WTC11 (cell line): ENCODE measurements around the gene COL6A6. TPM values are rescaled to one million over a fixed set of nuclear protein-coding genes. Genes with fewer than 3 reads are reported as not detected.

Source experiments
- ATAC-seq: fragments of 200-7000 bp; cut with Tn5 transposase; 2 replicates; pipeline ENCODE4 v1.10.0; 2021; ENCODE audit warnings: mild to moderate bottlenecking, moderate library complexity
- CTCF ChIA-PET: fragments of 300-600 bp; sonication (Branson Sonifier 250); formaldehyde crosslinking; loops from one replicate; lab custom pipeline; 2021; ENCODE audit warnings: antibody characterized with exemption; lab: Charles Lee
- POLR2A ChIA-PET: fragments of 350-600 bp; sonication (Branson Sonifier 250); formaldehyde crosslinking; loops from one replicate; lab custom pipeline; 2021; ENCODE audit warnings: antibody characterized with exemption; lab: Charles Lee
- DNase-seq: peaks from one replicate; pipeline ENCODE4 v3.0.0; 2021; ENCODE audit warnings: low spot score
- H3K27ac Mint-ChIP-seq: 2 replicates; pipeline ENCODE4 v1.8.0; 2021; ENCODE audit warnings: mixed read lengths
- H3K27me3 Mint-ChIP-seq: 2 replicates; pipeline ENCODE4 v1.8.0; 2021; ENCODE audit warnings: low read depth, mild to moderate bottlenecking, moderate library complexity, mixed read lengths
- H3K36me3 Mint-ChIP-seq: 2 replicates; pipeline ENCODE4 v1.8.0; 2021; ENCODE audit warnings: mixed read lengths
- H3K4me1 Mint-ChIP-seq: 2 replicates; pipeline ENCODE4 v1.8.0; 2022; ENCODE audit warnings: mixed read lengths
- H3K4me3 Mint-ChIP-seq: 2 replicates; pipeline ENCODE4 v1.8.0; 2021; ENCODE audit warnings: mild to moderate bottlenecking, moderate library complexity, mixed read lengths
- H3K9me3 Mint-ChIP-seq: 2 replicates; pipeline ENCODE4 v1.8.0; 2021; ENCODE audit warnings: mixed read lengths
- E2F1 ChIP-seq: sonication (generic); formaldehyde crosslinking; IDR thresholded peaks from 2 replicates; pipeline ENCODE4 v1.8.0; 2022; ENCODE audit warnings: mild to moderate bottlenecking, missing genetic modification reagents
- ETV6 ChIP-seq: sonication (generic); formaldehyde crosslinking; IDR thresholded peaks from 2 replicates; pipeline ENCODE4 v1.8.1; 2022; ENCODE audit warnings: mild to moderate bottlenecking, missing genetic modification reagents
- GTF2I ChIP-seq: fragments of 250-450 bp; sonication (Bioruptor Pico); conservative IDR thresholded peaks from 2 replicates; pipeline ENCODE4 v1.4.0; 2021; ENCODE audit warnings: mild to moderate bottlenecking
- MXD4 ChIP-seq: fragments of 250-450 bp; sonication (Bioruptor Pico); IDR thresholded peaks from 2 replicates; pipeline ENCODE4 v1.8.0; 2021; ENCODE audit warnings: mild to moderate bottlenecking, moderate library complexity, borderline replicate concordance
- NR1H2 ChIP-seq: sonication (generic); formaldehyde crosslinking; IDR thresholded peaks from 2 replicates; pipeline ENCODE4 v1.9.0; 2021; ENCODE audit warnings: mild to moderate bottlenecking, moderate library complexity, missing genetic modification reagents
- NR3C1 ChIP-seq: sonication (generic); formaldehyde crosslinking; conservative IDR thresholded peaks from 2 replicates; pipeline ENCODE4 v1.8.1; 2023; ENCODE audit warnings: low read depth, mild to moderate bottlenecking, missing genetic modification reagents
- OVOL2 ChIP-seq: fragments of 250-450 bp; sonication (Bioruptor Pico); IDR thresholded peaks from 2 replicates; pipeline ENCODE4 v1.9.0; 2021; ENCODE audit warnings: mild to moderate bottlenecking, borderline replicate concordance
- PRDM15 ChIP-seq: sonication (generic); formaldehyde crosslinking; IDR thresholded peaks from 2 replicates; pipeline ENCODE4 v1.8.0; 2022; ENCODE audit warnings: missing genetic modification reagents
- TEAD1 ChIP-seq: sonication (generic); formaldehyde crosslinking; IDR thresholded peaks from 2 replicates; pipeline ENCODE4 v1.8.0; 2022; ENCODE audit warnings: mild to moderate bottlenecking, missing genetic modification reagents
- ZMAT4 ChIP-seq: fragments of 250-450 bp; sonication (Bioruptor Pico); IDR thresholded peaks from 2 replicates; pipeline ENCODE4 v1.9.0; 2021; ENCODE audit warnings: mild to moderate bottlenecking
- ZNF232 ChIP-seq: sonication (generic); formaldehyde crosslinking; IDR thresholded peaks from 2 replicates; pipeline ENCODE4 v1.8.0; 2022; ENCODE audit warnings: mild to moderate bottlenecking, missing genetic modification reagents
- ZNF263 ChIP-seq: sonication (generic); formaldehyde crosslinking; IDR thresholded peaks from 2 replicates; pipeline ENCODE4 v1.8.1; 2022; ENCODE audit warnings: low read depth, mild to moderate bottlenecking, moderate library complexity, missing genetic modification reagents
- ZNF532 ChIP-seq: fragments of 250-450 bp; sonication (Bioruptor Pico); IDR thresholded peaks from 2 replicates; pipeline ENCODE4 v1.9.0; 2021; ENCODE audit warnings: mild to moderate bottlenecking, borderline replicate concordance
- total RNA-seq: library from RNA; stranded (reverse); gene quantifications from 3 replicates; pipeline ENCODE4 v1.2.3, GENCODE V29; 2021
- TF ChIP-seq, protein P1 (sequence below): sonication (generic); formaldehyde crosslinking; IDR thresholded peaks from 2 replicates; pipeline ENCODE4 v1.8.0; 2022; ENCODE audit warnings: mild to moderate bottlenecking, missing genetic modification reagents
- TF ChIP-seq, protein P2 (sequence below): sonication (generic); formaldehyde crosslinking; IDR thresholded peaks from 2 replicates; pipeline ENCODE4 v1.8.0; 2022; ENCODE audit warnings: mild to moderate bottlenecking, missing genetic modification reagents
- TF ChIP-seq, protein P3 (sequence below): sonication (generic); formaldehyde crosslinking; IDR thresholded peaks from 2 replicates; pipeline ENCODE4 v1.8.1; 2022; ENCODE audit warnings: low read depth, missing genetic modification reagents, borderline replicate concordance
- TF ChIP-seq, protein P4 (sequence below): sonication (generic); formaldehyde crosslinking; IDR thresholded peaks from 2 replicates; pipeline ENCODE4 v1.8.0; 2023; ENCODE audit warnings: mild to moderate bottlenecking, missing genetic modification reagents
- TF ChIP-seq, protein P5 (sequence below): sonication (generic); formaldehyde crosslinking; IDR thresholded peaks from 2 replicates; pipeline ENCODE4 v1.8.1; 2023; ENCODE audit warnings: mild to moderate bottlenecking, moderate library complexity, missing genetic modification reagents

The COL6A6 gene
- total RNA-seq, 1 experiment from 2014 or later: 0.09 TPM

DNA sequence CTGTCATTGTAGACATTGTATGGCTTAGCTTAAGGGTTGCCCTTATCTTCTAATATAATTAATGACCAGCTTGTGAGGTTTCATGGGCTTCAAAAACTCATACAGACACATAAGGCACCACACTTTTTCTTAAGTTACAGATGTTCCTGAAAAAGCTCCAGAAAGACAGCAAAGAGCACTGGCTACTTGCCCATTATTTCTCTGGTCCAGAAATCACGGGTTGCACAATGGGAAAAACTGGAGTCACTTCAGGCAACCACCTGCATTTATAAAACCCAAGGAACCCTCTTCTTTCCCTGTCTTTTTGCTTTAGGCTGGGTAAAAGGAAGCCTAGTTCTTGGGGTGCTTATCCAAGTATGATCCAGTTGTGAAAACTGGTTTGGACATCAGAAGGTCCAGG is 2.3 kb upstream of the COL6A6 start (continued):
- TF ChIP-seq, protein P1, sequence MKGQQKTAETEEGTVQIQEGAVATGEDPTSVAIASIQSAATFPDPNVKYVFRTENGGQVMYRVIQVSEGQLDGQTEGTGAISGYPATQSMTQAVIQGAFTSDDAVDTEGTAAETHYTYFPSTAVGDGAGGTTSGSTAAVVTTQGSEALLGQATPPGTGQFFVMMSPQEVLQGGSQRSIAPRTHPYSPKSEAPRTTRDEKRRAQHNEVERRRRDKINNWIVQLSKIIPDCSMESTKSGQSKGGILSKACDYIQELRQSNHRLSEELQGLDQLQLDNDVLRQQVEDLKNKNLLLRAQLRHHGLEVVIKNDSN: no peak
- TF ChIP-seq ZMAT4 (CRISPR knock-in tag): no peak
- no peak for TF ChIP-seq ZNF263 (CRISPR knock-in tag)
- TF ChIP-seq, protein P2, sequence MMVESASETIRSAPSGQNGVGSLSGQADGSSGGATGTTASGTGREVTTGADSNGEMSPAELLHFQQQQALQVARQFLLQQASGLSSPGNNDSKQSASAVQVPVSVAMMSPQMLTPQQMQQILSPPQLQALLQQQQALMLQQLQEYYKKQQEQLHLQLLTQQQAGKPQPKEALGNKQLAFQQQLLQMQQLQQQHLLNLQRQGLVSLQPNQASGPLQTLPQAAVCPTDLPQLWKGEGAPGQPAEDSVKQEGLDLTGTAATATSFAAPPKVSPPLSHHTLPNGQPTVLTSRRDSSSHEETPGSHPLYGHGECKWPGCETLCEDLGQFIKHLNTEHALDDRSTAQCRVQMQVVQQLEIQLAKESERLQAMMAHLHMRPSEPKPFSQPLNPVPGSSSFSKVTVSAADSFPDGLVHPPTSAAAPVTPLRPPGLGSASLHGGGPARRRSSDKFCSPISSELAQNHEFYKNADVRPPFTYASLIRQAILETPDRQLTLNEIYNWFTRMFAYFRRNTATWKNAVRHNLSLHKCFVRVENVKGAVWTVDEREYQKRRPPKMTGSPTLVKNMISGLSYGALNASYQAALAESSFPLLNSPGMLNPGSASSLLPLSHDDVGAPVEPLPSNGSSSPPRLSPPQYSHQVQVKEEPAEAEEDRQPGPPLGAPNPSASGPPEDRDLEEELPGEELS (CRISPR knock-in tag): no peak
- TF ChIP-seq, protein P3, sequence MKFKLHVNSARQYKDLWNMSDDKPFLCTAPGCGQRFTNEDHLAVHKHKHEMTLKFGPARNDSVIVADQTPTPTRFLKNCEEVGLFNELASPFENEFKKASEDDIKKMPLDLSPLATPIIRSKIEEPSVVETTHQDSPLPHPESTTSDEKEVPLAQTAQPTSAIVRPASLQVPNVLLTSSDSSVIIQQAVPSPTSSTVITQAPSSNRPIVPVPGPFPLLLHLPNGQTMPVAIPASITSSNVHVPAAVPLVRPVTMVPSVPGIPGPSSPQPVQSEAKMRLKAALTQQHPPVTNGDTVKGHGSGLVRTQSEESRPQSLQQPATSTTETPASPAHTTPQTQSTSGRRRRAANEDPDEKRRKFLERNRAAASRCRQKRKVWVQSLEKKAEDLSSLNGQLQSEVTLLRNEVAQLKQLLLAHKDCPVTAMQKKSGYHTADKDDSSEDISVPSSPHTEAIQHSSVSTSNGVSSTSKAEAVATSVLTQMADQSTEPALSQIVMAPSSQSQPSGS: no peak

DNA sequence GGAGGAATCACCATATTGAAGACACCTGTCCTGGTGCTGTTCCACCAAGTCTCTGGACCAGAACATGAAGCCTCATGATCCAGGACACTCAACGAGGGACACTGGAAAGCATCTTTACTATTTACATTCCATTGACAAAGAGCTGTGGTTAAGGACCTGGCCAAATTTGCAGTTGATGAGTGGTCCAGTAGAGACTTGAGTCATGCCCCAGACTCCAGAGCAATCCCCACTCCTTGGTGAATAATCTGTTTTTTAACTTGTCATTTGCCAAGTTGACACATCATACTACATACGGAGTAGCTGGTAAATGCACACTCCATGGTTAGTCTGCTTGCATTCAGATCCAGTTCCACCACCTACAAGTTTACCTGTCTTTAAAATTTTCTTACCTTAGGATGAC is 1.2 kb upstream of the COL6A6 start:
- H3K4me1 Mint-ChIP-seq: peaks cover 10% of the 10 kb centered on the region
- ATAC-seq (no peak), DNase-seq (no peak)
- no peak overlapping the region for H3K4me3 Mint-ChIP-seq
- CTCF ChIA-PET: interaction anchor here (2.1 to 2.9 kb wide), 2 partner anchors 23 to 239 kb away, joined by 6 to 8 read pairs; no protein-coding TSS in a partner anchor
- H3K27ac Mint-ChIP-seq: no peak overlapping the region
- POLR2A ChIA-PET: no interaction called here
- no peaks in the 10 kb centered on the region for H3K9me3 Mint-ChIP-seq
- H3K36me3 Mint-ChIP-seq: no peaks in the 10 kb centered on the region
- peaks cover 52% of the 10 kb centered on the region for H3K27me3 Mint-ChIP-seq
- TF ChIP-seq NR1H2 (CRISPR knock-in tag) (no peak), ZNF532 (CRISPR knock-in tag) (no peak), TEAD1 (no peak), NR3C1 (CRISPR knock-in tag) (no peak), GTF2I (CRISPR knock-in tag) (no peak), E2F1 (no peak), ZNF232 (CRISPR knock-in tag) (no peak), MXD4 (CRISPR knock-in tag) (no peak), PRDM15 (CRISPR knock-in tag) (no peak), ETV6 (no peak), OVOL2 (no peak)
- TF ChIP-seq, protein P4, sequence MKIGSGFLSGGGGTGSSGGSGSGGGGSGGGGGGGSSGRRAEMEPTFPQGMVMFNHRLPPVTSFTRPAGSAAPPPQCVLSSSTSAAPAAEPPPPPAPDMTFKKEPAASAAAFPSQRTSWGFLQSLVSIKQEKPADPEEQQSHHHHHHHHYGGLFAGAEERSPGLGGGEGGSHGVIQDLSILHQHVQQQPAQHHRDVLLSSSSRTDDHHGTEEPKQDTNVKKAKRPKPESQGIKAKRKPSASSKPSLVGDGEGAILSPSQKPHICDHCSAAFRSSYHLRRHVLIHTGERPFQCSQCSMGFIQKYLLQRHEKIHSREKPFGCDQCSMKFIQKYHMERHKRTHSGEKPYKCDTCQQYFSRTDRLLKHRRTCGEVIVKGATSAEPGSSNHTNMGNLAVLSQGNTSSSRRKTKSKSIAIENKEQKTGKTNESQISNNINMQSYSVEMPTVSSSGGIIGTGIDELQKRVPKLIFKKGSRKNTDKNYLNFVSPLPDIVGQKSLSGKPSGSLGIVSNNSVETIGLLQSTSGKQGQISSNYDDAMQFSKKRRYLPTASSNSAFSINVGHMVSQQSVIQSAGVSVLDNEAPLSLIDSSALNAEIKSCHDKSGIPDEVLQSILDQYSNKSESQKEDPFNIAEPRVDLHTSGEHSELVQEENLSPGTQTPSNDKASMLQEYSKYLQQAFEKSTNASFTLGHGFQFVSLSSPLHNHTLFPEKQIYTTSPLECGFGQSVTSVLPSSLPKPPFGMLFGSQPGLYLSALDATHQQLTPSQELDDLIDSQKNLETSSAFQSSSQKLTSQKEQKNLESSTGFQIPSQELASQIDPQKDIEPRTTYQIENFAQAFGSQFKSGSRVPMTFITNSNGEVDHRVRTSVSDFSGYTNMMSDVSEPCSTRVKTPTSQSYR: no peak
- TF ChIP-seq, protein P5, sequence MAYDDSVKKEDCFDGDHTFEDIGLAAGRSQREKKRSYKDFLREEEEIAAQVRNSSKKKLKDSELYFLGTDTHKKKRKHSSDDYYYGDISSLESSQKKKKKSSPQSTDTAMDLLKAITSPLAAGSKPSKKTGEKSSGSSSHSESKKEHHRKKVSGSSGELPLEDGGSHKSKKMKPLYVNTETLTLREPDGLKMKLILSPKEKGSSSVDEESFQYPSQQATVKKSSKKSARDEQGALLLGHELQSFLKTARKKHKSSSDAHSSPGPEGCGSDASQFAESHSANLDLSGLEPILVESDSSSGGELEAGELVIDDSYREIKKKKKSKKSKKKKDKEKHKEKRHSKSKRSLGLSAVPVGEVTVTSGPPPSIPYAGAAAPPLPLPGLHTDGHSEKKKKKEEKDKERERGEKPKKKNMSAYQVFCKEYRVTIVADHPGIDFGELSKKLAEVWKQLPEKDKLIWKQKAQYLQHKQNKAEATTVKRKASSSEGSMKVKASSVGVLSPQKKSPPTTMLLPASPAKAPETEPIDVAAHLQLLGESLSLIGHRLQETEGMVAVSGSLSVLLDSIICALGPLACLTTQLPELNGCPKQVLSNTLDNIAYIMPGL (CRISPR knock-in tag): no peak
